Activated CD4-positive, alpha-beta T cell treated with anti-CD3 and anti-CD28 coated beads for 48 hours (primary cell): ENCODE data around the gene LPAR1.
"Not testable (repeated sequence)": the region's sequence is repeated elsewhere in the genome, so short reads cannot be mapped to it uniquely, and the experiment has no call there.

ENCODE experiments used
- DNase-seq: peaks from one replicate; pipeline ENCODE4 v3.0.0-alpha.2; 2020

LPAR1 gene, protein sequence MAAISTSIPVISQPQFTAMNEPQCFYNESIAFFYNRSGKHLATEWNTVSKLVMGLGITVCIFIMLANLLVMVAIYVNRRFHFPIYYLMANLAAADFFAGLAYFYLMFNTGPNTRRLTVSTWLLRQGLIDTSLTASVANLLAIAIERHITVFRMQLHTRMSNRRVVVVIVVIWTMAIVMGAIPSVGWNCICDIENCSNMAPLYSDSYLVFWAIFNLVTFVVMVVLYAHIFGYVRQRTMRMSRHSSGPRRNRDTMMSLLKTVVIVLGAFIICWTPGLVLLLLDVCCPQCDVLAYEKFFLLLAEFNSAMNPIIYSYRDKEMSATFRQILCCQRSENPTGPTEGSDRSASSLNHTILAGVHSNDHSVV

DNA sequence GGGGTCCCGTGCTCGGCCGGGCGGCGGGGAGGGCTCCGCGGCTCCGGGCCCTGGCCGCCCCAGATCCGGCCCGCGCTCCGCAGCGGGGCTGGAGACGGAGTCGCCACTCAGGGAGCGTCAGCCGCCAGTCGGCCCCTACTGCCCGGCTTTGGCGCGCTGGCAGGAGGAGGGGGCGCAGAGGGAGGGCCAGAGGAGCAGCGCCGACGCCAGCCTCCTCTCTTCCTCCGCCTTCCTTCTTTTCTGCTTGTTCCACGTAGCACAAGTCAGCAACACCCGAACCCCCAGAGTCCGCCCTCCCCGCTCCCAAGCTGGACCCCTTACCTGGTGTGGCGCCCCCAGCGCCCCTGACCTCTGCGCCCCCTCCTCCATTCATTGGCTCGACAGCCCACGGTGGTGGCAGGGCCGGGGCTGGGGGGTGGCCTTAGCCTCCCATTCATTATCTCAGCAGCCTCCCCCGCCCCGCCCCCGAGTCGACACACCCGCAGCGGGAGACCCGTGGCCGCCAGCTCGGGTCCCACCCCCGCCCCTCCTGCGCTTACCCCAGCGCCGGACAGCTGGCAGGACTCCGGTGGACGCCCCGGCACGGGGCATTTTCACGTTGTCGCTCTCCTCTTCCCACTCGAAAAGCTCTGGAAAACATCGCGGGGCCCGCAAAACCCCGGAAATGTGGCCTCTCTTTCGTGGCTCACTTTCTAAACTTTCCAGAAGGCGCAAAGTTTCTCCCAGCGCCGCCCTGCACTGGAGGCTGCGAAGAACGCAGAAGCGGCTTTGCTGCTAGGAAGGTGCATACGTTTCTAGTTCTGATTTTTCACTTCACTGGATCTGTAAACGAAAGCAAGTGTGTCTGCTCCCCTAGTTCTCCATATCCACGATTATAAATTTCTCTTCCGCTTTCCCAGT, at the start of gene LPAR1:
LPAR1 (minus strand) TSS at position 140 of the 900 bp plus-strand sequence. CDS start 66,353 bp downstream, outside the sequence.
- no peak for DNase-seq

DNA sequence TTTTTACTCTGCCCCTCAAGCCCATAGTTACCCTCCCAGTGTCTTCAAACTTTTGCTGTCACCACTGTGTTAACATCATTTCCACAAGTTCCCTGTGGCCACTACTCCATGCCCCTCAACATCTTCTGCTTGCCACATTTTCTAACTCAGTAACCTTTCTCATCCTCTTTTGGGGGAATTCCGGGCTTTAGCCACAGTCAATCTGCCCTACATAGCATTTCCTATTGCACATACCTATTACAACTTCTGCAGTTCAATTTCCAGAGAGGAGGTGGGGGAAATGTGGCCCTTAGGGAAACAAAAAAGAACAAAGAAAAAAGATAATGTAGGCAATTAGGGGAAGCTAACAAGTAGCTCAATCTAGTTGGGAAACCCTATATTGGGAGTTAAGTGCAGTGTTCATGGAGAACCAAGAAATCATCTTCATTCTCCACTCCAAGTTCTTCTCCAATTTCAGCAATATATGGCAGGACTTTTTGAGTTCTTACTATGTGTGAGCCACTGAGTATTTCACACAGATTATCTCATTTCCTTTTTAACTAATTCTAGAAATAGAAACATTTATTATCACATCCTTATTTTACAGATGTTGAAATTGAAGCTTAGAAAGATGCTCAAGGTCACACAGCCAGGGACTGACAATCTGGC, 40.2 kb upstream of the LPAR1 start:
- DNase-seq = no peak

DNA sequence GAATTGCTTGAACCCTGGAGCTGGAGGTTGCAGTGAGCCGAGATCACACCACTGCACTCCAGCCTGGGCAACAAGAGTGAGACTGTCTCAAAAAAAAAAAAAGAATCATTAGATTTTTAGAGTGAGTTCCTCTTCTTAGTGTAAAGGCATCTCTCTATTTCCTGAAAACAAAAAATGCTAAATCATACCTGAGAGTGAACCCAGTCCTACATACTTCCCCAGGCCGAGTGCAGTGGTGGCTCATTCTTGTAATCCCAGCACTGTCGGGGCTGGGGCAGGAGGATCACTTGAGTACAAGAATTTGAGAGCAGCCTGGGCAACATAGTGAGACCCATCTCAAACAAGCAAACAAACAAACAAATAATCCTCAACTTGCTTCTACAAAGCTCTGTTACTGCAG, 38.2 kb upstream of the LPAR1 start:
- no peak for DNase-seq

DNA sequence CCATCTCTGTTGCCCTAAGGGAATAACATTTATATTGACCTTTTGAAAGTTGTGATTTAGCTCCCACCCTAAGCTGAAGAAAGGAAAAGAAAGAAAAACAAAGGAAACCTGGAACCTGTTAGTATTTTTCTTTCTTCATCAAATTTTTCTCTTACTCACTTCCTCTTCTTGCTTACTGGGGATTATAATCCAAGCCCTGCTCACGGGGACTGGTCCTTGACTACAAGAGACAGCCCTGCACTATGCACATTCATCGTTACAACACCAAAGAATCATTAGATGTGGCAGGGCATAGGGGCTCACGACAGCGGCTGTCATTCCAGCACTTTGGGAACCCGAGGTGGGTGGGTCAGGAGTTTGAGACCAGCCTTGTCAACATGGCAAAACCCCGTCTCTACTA, 37.8 kb upstream of the LPAR1 start:
- no peak for DNase-seq

DNA sequence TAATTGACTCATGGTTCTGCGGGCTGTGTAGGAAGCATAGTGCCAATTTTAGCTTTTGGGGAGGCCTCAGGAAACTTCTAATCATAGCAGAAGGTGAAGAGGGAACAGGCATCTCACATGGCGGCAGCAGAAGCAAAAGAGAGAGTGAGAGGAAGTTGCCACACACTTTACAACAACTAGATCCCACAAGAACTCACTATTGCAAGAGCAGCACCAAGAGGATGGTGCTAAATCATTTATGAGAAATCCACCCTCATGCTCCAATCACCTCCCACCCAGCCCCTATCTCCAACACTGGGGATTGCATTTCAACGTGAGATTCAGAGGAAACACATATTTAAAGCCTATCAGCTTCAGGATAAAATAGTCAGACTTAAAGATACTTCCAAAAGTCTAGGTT, 36.1 kb upstream of the LPAR1 start:
- no peak for DNase-seq

DNA sequence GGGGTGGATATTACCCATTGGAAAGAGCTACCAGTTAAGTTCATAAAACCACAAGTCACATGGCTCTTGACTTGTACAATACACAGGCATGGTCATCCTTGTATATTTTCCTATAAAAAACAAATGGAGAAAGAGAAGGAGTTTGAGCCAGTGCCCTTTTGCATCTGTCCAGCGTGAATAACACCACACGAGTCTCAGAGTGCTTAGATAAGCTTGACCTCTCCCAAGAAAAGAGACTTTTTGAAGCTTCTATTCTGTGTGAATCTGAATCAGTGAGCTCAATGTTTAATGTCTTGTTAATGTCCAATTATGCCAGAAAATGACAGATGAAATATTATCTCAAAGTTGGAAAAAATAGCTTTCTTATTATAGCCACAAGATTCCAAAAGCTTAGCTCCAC, 30.9 kb upstream of the LPAR1 start:
- no peak for DNase-seq

DNA sequence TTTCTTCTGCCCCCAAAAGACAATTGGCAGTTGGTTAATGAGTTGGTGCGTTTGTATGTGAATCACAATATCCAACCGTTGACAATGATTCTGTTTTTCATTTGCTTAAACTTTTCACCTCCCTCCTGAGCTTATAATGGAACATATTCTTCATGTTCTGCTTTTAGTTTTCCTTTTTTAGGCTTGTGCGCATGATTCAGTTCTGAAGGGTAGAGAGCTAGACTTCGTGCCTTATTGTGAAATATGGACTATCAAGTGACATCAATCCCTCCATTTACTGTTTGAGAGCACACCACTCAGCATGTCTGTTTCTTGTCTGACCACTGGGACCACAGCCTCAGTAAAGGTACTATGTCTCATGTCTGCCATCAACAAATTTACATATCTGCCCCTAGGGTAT, 30.5 kb upstream of the LPAR1 start:
- no peak for DNase-seq

DNA sequence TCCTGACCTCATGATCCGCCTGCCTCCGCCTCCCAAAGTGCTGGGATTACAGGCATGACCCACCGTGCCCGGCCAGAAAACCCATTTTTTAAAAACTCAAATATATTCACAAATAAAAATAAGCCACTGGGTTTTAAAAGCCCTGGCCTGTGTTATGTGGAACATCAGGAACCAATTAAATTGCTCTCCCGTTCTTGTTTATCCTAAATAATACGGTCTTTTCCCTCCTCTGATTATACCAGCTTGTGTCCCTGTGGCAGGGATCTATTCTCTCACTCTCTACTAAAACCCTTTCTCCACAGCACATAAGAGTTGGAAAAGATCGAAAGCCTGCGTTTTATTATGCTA, 30.1 kb upstream of the LPAR1 start:
- no peak for DNase-seq

DNA sequence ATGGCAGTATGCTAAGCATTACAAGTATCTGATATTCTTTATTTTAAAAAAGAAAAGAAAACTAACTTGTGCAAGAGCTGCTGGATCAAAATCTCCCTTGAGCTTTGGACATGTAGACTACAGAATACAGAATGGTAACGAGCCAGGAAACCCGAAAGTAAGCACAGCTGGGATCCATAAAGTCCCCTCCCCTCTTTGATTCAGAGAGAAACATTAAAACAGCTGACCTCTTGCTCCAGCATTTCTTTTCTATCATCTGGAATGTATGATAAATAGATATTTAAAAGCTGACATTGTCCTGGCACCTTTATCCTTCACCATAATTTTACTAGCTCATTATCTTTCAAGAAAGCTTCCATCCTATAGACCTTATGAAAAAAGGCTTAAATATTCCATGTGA, 28.2 kb upstream of the LPAR1 start:
- no peak for DNase-seq

DNA sequence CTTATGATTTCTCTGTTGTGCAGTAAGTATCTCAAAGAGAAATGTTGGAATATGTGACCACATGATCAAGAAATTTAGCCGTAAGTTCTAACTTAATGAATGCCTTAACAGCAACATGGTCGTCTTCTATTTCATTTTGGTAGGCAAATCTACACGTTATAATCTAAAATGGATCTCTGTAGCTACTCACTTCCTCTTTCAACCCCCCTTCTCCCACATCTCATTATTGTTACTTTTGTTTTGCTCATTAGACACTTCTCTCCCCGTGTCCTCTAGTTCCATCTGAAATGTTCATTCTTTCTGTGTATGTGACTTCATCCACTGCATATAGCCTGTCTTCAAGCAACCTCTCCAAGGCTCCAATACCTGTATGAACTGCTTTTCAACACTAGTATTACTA, 27.1 kb upstream of the LPAR1 start:
- DNase-seq = no peak

DNA sequence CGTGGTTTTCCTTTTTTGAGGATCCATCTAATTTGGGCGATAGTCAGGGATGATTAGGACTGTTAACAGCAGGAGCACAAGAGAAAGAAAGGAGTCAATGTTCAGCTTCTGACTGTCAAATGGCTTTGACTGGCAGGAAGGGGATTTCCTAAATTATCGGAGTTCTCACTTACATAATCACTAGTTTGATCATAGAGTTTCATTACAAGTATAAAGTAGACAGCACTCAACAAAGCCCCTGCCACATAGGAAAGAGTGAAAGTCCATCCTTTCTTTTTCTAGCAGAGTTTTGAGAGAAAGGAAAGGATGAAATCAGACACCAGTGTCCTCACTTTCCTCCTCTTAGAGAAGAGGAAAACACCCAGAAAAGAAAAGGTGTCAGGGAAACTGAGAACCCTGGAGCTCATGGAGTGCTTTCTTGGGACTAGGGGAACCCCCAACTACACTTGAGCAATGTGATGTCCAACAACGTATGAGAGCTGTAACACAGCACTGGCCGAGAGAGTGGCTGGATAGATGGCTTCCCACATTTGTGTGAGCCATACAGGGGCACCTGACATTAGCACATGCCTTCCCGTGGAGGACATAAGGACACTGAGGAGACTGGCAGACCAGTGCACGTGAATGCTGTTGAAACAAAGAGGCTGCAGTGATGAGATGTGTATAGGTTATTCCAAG, 26.0 kb upstream of the LPAR1 start:
- no peak for DNase-seq

DNA sequence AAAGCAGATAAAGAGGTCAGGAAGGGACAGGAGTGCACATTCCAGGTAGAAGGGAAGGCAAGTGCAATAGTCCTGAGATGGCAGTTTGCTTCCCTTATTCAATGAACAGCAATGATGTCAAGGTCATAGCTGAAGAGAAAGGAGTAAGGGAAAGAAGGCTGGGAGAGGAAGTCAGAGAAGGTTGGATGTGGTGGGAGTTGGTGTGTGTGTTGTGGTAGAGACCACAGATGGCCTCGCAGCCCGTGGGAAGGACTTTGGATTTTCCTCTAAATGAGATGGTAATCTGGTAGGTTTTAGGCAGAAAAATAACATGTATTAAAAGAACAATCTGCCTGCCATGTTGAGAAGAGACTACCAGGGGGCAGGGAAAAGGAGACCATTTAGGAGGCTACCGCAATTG, 25.1 kb upstream of the LPAR1 start:
- DNase-seq = no peak

DNA sequence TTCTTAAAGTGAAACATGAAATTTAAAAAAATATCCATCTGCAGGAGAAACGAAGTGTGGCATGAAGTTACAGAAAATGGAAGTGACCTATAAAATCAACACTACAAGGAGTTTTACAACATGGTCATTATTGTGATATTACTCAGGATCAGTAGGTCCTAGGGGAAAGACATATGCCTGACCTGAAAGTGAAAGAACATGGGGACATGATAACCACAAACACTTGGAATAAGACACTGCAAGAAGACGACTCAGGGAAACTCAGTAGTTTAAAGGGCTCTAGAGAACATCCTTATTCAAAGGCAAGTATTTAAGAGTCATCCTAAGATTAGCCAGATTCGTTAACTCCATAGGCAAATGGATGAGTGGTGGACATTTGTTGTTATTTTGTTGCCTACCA, 19.9 kb upstream of the LPAR1 start:
- DNase-seq = no peak

DNA sequence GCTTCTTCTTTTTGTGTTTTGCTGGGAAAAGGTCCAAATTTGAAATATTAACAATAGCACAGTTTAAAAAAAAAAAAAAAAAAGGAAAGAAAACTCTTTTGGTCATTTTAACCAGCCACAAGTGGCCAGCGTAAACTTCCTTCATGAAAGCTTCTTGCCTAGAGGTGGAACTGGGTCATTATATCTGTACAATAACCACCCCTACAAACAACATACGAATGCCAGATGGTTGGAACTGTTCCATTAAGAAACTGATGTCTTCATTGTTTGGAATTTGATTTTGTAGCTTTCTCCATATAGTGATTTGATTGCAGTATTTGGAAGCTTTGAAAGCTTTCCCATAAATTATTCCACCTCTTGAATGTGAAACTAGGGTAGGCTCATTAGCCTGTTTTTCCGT, 18.3 kb upstream of the LPAR1 start:
- DNase-seq = no peak

DNA sequence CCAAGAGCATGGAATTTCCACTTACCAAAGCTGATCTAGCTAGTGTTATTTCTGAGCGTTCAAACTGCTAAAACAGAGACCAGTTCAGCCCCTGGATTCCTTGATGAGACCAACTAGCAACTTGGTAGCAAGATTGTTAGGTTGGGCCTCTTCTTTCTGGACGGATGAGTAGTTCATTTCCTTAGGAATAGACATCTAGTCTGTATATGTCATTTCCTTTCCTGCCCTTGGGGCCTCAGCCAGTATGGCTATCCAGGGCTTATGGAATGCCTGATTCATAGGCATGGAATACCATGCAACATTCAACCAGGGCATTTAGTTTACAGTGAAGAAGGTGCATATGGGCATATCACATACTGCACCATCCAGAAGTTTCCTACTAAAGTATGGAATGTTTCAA, 14.5 kb upstream of the LPAR1 start:
- DNase-seq = no peak

DNA sequence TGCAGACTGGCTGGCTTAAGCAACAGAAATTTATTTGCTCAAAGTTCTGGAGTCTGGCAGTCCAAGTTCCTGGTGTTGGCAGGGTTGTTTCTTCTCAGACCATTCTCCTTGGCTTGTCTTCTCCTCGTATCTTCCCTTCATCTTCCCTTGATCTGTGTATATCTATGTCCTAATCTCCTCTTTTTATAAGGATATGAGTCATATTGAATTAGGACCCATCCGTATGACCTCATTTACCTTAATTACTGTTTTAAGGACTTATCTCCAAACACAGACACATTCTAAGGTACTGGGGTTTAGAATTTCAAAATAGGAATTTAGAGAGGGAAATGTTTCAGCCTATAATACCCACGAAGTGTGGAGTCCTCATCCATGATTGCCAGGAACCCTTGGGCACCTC, 13.1 kb upstream of the LPAR1 start:
- DNase-seq = no peak

DNA sequence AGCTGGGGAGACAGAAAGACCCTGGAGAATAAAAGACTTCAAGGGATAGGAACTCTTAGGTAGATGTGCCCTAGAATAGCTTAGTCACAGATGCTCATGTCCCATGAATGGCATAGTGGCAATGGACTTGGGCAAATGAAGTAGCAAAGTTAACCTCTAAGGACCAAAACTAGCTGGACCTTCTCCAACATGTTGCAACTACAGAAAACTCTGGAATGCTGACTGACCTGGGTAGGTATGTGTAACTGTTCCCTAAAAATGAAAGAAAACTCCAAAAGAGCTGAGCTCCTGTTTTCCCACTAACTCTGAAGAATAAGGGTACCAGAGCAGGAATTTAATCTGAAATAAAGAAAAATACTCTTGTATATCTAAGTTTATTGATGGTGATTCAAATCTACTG, 12.5 kb upstream of the LPAR1 start:
- DNase-seq = no peak

DNA sequence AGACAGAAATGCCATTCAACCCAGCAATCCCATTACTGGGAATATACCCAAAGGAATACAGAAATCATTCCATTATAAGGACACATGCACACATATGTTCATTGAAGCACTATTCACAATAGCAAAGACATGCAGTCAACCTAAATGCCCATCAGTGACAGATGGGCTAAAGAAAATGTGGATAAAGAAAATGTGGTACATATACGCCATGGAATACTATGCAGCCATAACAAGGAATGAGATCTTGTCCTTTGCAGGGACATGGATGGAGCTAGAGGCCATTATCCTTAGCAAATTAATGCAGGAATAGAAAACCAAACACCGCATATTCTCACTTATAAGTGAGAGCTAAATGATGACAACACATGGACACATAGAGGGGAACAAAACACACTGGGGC, 9.0 kb upstream of the LPAR1 start:
- DNase-seq = not testable (repeated sequence)

DNA sequence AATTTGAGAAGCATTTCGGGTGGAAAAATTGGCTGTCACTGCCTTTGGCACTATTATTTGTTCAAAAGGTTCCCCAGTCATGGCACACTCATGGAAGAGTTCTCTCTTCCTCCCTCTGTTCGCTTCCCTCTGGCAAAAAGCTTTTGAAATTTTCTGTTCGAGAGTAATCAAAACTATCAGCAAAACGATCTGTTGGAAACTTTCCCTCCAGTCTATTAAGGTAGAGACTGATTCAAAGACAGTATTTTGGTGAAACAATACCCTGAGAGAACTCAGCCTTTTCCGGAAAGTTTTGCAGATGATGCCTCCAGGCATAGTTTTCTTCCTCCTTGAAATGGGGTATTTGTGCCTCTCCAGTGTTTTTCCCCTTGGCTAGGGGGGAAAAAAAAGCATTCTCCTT, 3.6 kb upstream of the LPAR1 start:
- no peak for DNase-seq

DNA sequence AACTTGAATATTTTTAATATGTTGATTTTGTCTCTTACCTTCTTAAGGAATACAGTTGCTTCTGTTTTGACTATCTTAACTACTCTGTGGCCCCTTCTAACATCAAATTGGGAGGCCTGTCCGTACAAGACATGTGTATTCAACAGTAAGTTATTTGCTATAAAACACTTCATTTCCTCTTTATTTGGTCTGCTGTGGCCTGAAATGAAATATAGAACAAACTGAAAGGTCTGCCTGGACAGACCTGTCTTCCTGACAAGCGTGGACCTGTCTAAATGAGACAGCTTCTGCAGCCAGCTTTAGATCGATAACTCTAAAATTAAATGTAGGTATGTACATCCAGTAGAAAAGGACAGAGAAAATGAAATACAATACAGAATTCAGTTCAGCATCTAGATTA, 2.2 kb upstream of the LPAR1 start:
- no peak for DNase-seq

DNA sequence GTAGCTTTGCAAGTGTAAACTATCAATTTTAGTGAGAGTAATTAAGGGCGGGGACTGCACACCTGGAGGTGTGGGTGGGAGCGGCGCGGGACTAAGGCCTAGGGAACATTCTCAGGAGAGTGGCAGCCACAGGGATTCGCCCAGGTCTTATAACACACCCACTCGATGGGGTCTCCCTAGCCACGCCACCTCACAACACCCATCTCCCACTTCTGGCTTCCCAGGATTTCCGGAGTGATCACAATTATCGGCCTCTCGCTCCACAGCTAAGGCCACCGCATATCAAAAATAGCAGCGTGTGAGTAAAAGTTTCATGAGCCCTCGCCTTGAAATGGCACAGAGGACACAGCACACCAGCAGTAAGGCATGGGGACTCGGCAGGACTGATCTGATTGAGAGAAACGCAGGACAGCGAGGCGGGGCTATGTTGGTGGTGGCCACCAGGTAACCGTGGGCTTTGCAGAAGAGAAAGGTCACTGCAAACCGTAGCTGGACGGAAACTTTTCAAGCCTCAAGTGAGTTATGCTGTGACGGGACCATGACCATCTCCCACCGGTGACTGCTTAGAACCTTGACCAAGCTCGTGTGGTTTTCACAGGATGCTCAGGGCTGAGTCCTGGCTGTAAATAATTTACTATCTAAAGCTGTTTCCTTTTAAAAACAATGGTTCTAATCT, 1.1 kb upstream of the LPAR1 start:
- DNase-seq = no peak

DNA sequence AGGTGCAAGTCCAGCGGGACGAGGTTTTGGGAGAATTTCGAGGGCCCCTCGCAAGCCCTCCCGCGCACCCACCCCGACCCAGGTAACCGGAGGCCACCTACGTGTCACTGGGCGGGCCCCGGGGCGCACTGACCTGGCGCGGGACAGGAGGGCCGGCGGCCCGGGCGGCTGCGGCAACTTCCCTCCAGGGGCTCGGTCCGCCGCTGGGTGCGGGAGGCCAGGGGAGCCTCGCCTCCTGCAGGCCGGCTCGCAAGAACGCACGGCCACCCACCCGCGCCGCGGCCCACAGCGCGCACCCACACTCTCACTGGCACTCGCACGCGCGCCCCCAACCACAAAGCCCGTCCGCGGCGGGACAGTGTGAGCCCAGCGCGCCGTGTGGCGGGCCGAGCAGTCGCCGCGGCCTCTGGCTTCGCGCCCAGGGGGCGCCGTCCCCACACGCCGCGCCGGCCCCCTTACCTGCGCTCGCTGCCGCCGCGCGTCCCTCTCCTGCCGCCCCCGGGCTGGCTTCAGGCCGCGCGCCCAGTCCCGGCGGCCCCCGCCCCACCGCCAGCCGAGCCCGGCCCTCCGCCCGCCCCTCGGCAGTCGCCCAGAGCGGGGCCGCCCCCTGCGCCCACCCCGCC, 451 bp downstream of the LPAR1 start:
- no peak for DNase-seq
